ENCODE data around the gene RUNX1. TPM values are rescaled to one million over a fixed set of nuclear protein-coding genes. Genes with fewer than 3 reads are reported as not detected.

Gene RUNX1
- total and polyA plus RNA-seq, 10 of the 15 experiments (the other 5 are each of a cell fraction or from before 2014, with no cell fraction given), result 0.90 to 15.2 (median 4.1) TPM

DNA sequence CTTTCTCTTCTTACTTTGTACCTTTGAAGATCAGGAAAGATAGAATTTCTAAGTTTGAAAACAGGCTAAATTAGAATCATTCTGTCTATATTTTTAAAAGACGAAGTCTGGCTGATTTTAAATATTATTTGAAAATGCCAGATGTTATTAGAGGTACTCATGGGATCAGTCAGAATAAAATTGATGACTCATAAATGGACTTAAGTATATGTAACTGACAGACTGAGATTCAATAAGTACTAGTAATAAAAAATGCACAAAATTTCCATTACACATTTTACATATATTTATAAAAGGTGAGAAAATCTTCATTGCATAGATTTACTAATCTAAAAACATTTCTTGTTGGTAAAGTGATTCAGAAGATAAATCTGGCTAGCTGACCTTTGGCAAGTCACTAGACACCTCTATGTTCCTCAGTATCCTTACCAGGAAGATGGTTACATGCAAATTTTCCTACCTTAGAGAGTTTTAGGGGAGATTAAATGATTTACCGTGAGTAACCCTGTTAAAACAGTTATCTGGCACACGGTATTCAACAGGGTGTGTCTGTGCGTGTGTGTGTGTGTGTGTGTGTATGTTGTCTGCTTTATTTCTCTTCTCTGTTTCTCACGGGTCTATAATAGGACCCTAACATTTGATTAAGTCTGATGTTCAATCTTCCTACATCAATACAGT is 189.0 kb downstream of the RUNX1 start:
- H3K79me2 ChIP-seq (ENCODE audit: control insufficient read depth, insufficient read depth, low read length), result no peaks in the 10 kb centered on the region
- TF ChIP-seq SMAD1 (IDR thresholded peaks at IDR 0.05; ENCODE audit: low read depth, partially characterized antibody), result no peak
- no peak for TF ChIP-seq ZBTB4 (CRISPR knock-in tag; IDR thresholded peaks at IDR 0.05)
- no peak for TF ChIP-seq TCF3 (IDR thresholded peaks at IDR 0.05; ENCODE audit: borderline replicate concordance, insufficient read depth, low read depth, low read length)
- peak; percentile 63 for TF ChIP-seq JUNB (IDR thresholded peaks at IDR 0.05)
- no peak for TF ChIP-seq ZNF217 (IDR thresholded peaks at IDR 0.05)
- H3K27me3 ChIP-seq (replicated peaks in 1 of 2; ENCODE audit: control insufficient read depth in 2 of 2, insufficient read depth in 2 of 2, low read length in 1 of 2), result no peaks in the 10 kb centered on the region; a peak in 1 of 4 replicates
- no peak overlapping the region for H3K9ac ChIP-seq (ENCODE audit: control insufficient read depth, insufficient read depth, low read length)
- no peaks in the 10 kb centered on the region for H3K9me3 ChIP-seq (replicated peaks; ENCODE audit: control insufficient read depth, insufficient read depth, low read length)
- DNase-seq (ENCODE audit: low read depth, low spot score) (no peak), FAIRE-seq (no peak), ATAC-seq (no peak)
- 0 out of 2 replicates have a peak, but pooled peaks cover 2% of the 10 kb centered on the region for H4K20me1 ChIP-seq (ENCODE audit: control insufficient read depth, insufficient read depth)
- RAD21 ChIA-PET (ENCODE audit: unreplicated experiment), result no interaction called here
- no TSS peak for BruUV-seq (replicated peaks)
- H3K36me3 ChIP-seq (ENCODE audit: control insufficient read depth in 2 of 2, insufficient read depth in 2 of 2, low read length in 1 of 2), result peaks cover 0 to 2% of the 10 kb centered on the region in 2 experiments; a peak in 2 of 4 replicates
- in situ Hi-C loops (cut with MboI) (loop anchor here (10.0 to 25.0 kb wide), 3 partner anchors 65 to 1598 kb away; partner anchors contain the start of gene IL10RB), intact Hi-C loops (cut with micrococcal nuclease; ENCODE audit: unreplicated experiment) (no loop called here)
- H3K4me3 ChIP-seq, result no peak overlapping the region
- no peak overlapping the region for H2AFZ ChIP-seq (ENCODE audit: control insufficient read depth, low read depth, low read length)
- CTCF ChIA-PET, result no interaction called here
- 65% methylated on average over 5 of the region's 5 CpGs for WGBS (ENCODE audit: insufficient coverage, insufficient replicate concordance, low lambda C conversion rate, missing lambda C conversion rate)
- POLR2A ChIA-PET, result no interaction called here
- no peak overlapping the region for H3K27ac ChIP-seq (ENCODE audit: control insufficient read depth, insufficient read depth)
- SMC1A ChIA-PET (ENCODE audit: uncharacterized antibody, unreplicated experiment), result no interaction called here
- no peak overlapping the region for H3K4me2 ChIP-seq (ENCODE audit: control insufficient read depth, insufficient read depth)
- peaks cover 13% of the 10 kb centered on the region for H3K4me1 ChIP-seq (ENCODE audit: control insufficient read depth, insufficient read depth, low read length)

Measured in GM12878 (cell line).